T-helper 1 cell (primary cell): ENCODE measurements around the gene BLNK.
"Not testable (repeated sequence)": the region's sequence is repeated elsewhere in the genome, so short reads cannot be mapped to it uniquely, and the experiment has no call there.

Source experiments
- DNase-seq, 5 donors: peaks; one replicate each; pipeline ENCODE4 v3.0.0-alpha.2; 2012 to 2020
- total RNA-seq, 4 donors: gene quantifications; one replicate each; lab custom pipeline; 2026; lab: John Stamatoyannopoulos, UW

The BLNK gene
- total RNA-seq = 0 reads per million in 4 donors

DNA sequence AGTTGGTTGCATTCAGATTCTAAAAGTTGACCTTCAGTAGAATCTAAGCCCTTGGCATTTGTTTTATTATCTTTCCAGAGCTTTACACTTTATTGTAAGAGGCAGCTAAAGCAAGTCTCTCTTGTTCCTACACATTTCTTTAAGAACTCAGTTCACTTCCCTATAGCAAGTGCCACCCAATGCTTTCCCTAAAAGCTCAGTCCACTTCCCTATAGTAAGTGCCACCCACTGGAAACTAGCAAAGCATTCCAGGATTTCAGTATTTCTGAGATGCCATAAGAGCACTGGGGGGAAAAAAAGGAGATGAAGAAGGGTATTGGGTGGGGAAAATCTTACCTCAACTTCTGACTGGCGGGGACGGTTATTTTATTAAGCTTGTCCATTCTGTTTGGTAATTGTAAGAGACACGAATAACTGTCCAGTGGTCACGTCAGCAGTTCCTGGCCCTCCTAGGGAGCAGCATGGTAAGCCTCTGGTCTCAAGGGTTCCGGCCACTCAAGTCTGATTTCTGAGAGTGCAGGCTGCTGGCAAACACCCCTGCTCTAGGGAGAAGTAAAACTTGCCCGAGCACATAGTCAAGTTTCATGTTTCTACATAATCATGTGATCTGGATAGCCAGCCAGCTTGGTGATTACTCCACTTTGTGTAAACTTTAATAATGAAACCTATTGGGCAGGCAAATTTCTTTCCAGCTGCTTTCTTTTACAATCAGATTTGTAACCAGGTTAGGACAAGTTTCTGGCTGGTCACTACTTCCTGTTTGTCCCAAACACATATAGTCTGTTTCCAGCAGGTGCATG is at the start of gene BLNK:
TSS of gene BLNK (minus strand) at position 554 of the 800 bp plus-strand sequence. CDS start at position 383, 171 bp downstream.
- no peak for DNase-seq

GRCh38 chr10:96319754-96320474 is 48.5 kb upstream of the BLNK start:
- no peak for DNase-seq

DNA sequence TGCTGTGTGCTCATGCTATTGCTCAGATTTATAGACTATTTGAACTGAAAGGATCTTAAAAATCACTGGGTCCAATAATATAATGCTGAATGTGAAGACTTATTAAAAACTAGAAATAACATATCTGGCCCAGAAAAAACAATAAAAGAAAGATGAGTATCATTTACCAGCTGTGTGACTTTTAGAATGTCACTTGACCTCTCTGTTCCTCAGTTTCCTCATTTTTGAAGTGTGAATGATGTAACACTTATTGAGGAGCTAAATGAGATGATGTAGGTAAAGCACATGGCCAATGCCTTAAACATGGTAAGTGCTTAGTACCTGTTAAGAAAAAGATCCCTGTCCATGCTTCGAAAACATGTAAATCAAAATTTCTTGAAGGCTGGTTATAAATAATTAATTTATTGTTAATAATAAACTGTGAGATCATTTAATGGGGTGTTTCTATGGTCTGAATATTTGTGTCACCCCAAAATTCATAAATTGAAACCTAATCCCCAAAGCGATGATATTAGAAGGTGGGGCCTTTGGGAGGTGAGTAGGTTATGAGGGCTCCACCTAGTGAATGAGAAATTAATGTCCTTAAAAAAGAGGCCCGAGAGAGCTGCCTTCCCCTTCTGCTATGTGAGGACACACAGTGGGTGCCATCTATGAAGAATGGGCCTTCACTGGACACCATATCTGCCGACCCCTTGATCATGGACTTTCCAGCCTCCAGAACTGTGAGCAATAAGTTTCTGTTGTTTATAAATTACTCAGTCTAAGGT is 45.9 kb upstream of the BLNK start:
- DNase-seq = no peak

GRCh38 chr10:96313344-96313743 is 42.0 kb upstream of the BLNK start:
- DNase-seq = no peak

DNA sequence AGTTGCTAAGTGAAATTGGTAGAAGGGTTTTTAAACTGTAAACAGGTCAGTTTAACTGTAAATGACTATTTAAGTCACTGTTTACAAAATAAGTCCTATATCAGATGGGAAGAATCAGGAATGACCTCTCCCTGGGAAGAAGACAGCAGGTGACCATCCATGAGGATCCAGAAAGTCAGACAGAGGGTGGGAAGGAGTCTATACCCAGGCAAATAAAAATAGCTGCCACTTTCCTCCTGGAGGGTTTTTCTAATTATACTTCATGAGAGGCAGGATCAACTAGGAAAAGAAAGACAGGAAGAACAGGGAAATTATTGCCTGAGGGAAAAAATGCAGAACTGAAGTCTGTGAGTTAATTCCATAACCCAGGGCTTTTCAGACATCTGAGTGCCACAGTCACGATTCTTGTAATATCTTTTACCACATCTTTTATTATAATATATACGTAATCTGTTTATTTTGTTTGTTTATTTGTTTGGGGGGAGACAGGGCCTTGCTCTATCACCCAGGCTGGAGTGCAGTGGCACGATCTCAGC is 39.9 kb upstream of the BLNK start:
- DNase-seq = no peak

- no peak for DNase-seq
Measured at GRCh38 chr10:96310321-96310669, 38.9 kb upstream of the BLNK start.

- no peak for DNase-seq
Measured at GRCh38 chr10:96309628-96310320, 38.4 kb upstream of the BLNK start.

DNA sequence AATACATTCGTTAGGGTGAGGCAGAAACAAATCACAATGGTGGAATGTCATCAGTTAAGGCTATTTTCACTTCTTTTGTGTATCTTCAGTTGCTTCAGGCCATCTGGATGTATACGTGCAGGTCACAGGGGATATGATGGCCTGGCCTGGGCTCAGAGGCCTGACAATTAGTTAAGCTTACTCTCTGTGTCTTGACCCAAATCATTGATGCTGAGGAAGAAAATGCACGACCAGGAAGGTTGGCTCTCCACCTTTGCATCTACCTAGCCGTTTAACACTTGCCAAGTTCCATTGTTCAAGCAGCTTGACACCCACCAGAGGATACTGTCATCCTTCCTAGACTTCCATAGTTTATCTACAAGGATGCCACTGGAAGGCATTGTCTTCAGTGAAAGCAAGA is 37.5 kb upstream of the BLNK start:
- DNase-seq = not testable (repeated sequence)

GRCh38 chr10:96306516-96306915 is 35.1 kb upstream of the BLNK start:
- DNase-seq = no peak

- no peak for DNase-seq
Measured at GRCh38 chr10:96305019-96305418, 33.6 kb upstream of the BLNK start.

DNA sequence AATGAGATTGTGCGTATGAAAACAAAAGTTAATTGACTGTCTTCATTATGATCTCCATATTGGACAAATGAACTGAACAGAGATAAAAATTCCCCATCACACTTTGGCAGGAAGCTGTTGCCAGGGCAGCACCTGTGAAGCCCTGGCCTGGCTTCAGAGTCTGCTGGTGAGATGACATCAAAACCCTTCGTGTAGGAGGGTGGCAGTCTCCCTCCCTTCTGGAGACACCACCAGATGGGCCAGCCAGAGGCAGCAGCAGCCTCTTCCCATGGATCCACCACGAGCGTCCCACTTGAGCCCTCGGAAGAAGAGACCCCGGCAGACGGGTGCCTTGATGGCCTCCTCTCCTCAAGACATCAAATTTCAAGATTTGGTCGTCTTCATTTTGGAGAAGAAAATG is 32.9 kb upstream of the BLNK start, which contains the start of gene DNTT:
TSS of gene DNTT (plus strand) at position 205 of the 400 bp plus-strand sequence. CDS start at position 269, 64 bp downstream.
- no peak for DNase-seq

GRCh38 chr10:96301616-96302015 is 30.2 kb upstream of the BLNK start:
- no peak for DNase-seq

- DNase-seq = no peak
Measured at GRCh38 chr10:96299383-96299782, 28.0 kb upstream of the BLNK start.

GRCh38 chr10:96298362-96298761 is 27.0 kb upstream of the BLNK start:
- no peak for DNase-seq

DNA sequence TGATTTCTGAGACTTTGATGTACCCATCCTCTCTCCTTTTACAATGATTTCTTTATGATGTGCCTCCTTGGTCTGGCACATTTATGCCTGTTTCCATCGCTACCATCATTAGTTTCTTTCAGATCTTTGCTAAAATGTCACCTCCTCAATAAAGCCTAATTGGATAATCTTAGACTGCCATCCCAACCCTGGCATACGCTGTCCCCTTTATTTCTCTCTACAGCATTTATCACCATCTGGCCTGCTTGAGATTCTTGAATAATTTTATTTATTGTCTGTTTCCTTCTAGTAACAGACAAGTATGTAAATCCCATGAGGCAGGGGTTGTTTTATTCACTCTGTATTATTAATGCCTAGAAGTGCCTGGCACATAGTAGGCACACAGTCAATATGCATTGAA is 26.1 kb upstream of the BLNK start:
- no peak for DNase-seq

DNA sequence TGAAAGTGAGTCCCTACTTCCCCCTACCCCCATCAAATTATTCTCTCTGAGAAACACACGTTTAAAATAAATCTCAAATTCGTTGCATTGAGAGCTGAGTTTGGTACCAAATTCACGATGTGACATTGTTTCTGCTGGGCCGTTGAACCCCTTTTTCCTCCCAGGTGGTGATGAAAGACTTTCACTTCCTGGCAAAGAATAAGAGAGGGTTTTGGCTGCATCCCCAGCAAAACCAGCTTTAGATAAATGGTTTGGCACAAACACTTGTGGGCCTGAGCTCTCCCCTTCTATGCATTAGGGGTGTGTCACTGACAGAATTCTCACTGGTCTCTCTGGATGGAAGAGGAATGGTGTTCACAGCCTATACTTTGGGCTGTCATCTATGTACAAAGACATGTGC is 24.1 kb upstream of the BLNK start:
- DNase-seq = no peak

- DNase-seq = peak in 1 of 5 donors; percentile 8
Measured at GRCh38 chr10:96292971-96293920, 21.9 kb upstream of the BLNK start.

DNA sequence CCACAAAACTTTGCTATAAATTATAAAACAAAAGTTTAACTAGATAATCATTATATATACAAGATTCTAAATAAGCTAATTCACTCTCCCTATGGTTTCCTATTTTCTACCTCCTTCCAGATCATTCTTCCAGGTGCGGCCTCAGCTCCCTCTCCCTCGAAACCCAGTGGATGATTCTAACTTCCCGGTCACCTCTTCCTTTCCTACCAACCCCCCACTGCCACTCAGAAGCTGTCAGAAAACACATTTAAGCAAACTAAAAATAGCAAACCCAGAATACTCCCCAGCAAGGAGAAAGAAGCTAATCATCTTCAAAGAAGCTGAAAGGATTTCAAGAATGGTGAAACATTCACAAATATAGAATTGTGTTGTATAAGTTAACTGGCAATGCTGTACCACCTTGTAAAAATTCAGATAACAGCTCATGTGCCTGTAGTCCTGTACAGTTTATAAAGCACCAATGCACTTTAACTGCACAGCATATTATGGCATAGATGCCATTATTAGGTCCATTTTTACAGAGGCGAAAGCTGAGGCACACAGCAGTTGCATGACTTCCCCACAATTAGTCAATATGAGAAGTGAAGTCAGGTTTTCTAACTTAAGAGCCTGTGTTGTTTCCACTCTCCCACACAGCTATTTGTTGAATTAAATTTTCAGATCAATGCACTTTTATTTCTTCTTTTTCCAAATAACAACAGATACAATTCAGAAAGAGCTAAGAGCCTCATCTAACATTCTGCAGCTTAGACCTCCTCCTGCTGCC is 19.2 kb upstream of the BLNK start:
- DNase-seq = no peak

DNA sequence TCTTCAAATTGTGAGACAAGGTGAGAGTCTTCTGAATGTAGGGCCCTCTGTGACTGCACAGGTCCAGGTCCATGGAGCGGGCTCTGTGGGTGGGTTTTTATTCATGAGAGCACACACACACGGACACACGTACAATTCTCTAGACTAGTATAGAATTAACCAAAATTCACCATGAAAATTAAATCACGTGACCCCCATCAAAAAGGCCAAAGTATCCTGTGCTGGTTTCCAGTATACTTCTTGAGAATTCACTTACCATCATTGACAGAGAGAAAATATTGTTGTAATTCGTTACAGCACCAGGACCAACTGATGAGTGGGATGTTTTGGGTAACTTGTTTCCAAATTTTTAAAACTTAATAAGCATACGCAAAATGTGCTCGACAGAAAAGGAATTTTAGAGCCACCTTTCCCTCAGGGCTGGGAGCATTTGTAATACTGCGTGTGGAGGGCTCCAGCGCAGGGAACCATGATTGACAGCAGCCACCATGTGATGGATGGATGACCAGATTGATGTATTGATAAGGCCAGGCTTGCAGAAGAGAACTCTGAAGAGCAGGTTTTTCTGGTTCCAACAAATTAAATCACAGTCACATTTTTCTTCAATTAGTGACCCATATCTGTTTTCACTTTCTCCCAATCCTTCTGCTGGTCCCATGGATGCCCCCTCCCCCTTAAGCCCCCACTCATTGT is 18.0 kb upstream of the BLNK start:
- no peak for DNase-seq

GRCh38 chr10:96288151-96288621 is 16.8 kb upstream of the BLNK start:
- DNase-seq = no peak
